Left renal pelvis (tissue), 4 donors: ENCODE data around the gene PACS1. TPM values are rescaled to one million over a fixed set of nuclear protein-coding genes. Genes with fewer than 3 reads are reported as not detected.

Experiments
- DNase-seq, 4 donors: peaks; one replicate each; pipeline ENCODE4 v3.0.0-alpha.2; 2013; ENCODE audit warnings: low read depth in 4 of 4, low spot score in 3 of 4
- polyA plus RNA-seq, 4 donors: library from polyadenylated mRNA; unstranded; fragments of 120-200 nt; gene quantifications; one replicate each; pipeline ENCODE4 v1.2.1, GENCODE V29; 2013; ENCODE audit not compliant: insufficient read length in 4 of 4

The PACS1 gene
- polyA plus RNA-seq, 4 donors, result 43.6 to 60.4 (median 49.3) TPM

- DNase-seq, result no peak
Observed at GRCh38 chr11:66048547-66049323, 21.3 kb upstream of the PACS1 start, which contains the start of gene GAL3ST3. Gene GAL3ST3 (minus strand): TSS chr11:66049161. CDS start chr11:66045415, 3,746 bp downstream.

GRCh38 chr11:66050581-66051231 lies 19.4 kb upstream of the PACS1 start:
- no peak for DNase-seq

DNA sequence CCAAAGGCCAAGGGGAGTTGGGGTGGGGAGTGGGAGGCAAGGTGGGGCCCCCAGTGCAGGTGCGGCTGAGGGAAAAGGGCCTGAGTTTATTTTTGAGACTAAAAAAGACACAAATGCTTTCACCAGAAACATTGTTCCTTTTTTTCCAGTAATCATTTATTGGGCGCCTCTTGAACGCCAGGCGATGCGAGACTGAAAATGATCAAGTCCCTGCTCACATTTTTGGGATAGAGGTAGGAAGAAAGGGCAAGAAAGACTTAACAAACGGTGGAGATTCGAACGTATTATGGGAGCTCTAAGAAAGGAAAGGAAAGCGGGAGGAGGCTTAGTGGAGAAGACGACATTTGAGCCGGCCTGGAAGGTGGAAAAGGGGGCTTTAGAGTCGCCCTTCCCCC lies 18.7 kb upstream of the PACS1 start:
- no peak for DNase-seq

DNA sequence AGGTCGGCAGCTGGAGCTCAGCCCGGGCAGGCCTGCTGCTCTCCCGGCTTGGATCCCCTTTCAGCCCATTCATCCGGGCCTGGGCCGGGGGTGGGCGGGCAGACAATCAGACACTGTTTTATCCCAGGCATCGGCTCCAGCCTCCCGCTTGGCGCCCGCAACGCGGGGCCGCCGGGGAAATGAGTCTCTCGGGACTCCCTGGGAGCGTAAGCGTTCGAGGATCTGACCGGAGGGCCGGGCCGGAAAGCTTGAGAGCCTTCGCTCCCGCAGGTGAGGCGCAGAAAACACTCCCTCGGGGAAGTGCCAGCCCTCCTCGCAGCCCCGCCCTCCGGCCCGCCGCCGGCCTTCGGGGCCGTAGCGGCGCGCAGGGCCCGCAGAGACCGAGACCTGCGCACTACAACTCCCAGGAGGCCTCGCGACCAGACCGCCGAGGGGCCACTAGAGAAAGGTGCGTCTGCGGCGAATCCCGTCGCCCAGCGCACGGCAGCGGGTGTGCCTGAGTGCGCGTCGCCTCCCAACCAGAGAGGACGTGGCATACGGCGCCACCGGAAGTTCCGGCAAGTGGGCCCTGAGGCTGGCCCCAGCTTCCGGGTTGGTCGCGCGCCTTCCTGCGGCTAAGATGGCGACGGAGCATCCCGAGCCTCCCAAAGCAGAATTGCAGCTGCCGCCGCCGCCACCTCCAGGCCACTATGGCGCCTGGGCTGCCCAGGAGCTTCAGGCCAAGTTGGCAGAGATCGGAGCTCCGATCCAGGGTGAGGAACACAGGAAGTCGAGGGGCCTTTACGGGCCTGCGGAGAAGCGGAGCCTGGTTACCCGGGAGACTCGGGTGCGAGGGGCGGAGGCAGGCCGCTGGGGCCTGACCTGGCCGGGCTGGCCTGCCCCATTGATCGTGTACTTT lies 18.1 kb upstream of the PACS1 start, which contains the start of gene SF3B2:
Gene SF3B2, plus strand, starts transcription at position 599 of the 898 bp plus-strand sequence. Its CDS starts 21 bp downstream, at position 620.
- DNase-seq, result peak; percentile 91 to 96 (median 94)

- no peak for DNase-seq
Observed at GRCh38 chr11:66052664-66052982, 17.4 kb upstream of the PACS1 start.

DNA sequence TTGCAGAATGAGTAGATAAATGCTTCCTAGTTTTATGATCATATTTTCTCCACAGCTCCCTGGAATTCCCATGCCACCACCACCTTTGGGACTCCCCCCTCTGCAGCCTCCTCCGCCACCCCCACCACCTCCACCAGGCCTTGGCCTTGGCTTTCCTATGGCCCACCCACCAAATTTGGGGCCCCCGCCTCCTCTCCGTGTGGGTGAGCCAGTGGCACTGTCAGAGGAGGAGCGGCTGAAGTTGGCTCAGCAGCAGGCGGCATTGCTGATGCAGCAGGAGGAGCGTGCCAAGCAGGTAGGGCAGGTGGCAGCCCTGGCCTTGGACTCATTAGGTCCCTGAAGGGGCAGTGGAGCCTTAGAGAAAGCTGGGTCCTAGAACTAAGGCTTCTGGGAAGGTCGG lies 15.1 kb upstream of the PACS1 start:
- no peak for DNase-seq

- no peak for DNase-seq
Observed at GRCh38 chr11:66056501-66056900, 13.6 kb upstream of the PACS1 start.

GRCh38 chr11:66059966-66060680 lies 9.9 kb upstream of the PACS1 start:
- DNase-seq, result no peak

- no peak for DNase-seq
Observed at GRCh38 chr11:66061268-66061667, 8.8 kb upstream of the PACS1 start.

DNA sequence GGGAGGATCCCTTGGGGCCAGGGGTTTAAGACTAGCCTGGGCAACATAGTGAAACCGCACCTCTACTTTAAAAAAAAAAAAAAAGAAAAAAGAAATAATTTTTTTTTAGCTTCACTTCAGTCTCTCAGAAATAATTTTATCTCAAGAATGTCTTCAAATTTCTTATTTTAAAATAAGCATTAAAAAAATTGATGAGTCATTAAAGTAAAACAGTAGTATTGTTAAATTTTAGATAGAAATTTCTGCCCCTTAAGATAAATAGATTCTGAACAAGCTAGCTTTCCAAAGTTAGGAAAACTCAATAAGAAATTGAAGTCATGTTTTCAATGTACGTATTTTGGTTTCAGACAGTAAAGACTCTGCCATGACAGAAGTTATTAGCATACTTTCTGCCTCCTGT lies 7.7 kb upstream of the PACS1 start:
- no peak for DNase-seq

- DNase-seq, result no peak
Observed at GRCh38 chr11:66063900-66064299, 6.2 kb upstream of the PACS1 start.

DNA sequence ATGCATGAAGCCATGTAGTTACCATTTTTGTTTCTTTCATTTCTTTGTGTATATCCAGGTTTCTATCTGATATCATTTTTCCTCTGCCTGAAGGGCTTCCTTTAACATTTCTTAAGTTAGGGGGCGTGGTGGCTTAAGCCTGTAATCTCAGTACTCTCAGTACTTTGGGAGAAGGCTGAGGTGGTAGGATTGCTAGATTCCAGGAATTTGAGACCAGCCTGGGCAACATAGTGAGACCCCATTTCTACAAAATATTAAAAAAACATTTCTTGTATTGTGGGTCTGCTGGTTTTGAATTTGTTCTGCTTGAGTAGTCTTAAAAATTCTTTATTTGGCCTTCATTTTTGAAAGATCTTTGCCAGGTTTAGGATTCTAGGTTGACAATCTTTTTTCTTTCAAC lies 5.5 kb upstream of the PACS1 start:
- DNase-seq, result no peak

DNA sequence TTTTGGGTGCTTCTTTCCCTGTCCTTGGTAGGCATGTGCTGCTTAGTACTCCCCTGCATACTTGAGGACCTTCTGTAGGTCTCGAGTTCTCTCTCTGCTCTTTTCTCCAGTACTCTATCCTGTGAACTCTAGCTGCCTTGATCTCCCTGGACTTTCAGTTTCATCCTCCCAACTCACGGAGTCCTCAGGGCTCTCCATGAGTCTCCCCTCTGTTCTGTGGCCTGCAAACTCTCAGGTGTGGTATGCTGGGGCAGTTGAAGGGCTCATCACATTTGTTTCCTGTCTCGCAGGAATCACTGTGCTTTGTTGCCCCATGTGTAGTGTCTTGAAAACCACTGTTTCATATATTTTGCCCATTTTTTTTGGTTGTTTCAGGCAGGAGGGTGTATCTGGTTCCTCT lies 3.3 kb upstream of the PACS1 start:
- no peak for DNase-seq

DNA sequence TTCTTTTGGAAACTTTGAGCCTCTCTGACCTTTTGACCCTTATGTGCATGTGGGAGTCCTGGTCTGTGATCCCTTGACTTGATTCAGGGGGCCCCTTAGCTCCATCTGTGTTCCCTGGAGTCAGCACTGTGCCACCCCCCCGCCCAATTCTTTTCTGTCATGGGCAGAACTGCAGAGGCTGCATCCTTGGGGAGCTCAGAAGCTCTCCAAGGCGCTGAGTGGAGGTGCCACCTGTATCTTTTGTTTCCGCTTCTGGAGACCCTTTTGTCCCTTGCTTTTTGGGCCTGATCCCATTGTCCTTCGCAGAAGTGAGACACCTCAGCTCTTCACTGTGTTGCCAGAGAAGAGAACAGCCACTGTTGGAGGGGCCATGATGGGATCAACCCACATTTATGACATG lies 2.4 kb upstream of the PACS1 start:
- DNase-seq, result no peak

GRCh38 chr11:66068154-66068821 lies 1.8 kb upstream of the PACS1 start:
- DNase-seq, result no peak

DNA sequence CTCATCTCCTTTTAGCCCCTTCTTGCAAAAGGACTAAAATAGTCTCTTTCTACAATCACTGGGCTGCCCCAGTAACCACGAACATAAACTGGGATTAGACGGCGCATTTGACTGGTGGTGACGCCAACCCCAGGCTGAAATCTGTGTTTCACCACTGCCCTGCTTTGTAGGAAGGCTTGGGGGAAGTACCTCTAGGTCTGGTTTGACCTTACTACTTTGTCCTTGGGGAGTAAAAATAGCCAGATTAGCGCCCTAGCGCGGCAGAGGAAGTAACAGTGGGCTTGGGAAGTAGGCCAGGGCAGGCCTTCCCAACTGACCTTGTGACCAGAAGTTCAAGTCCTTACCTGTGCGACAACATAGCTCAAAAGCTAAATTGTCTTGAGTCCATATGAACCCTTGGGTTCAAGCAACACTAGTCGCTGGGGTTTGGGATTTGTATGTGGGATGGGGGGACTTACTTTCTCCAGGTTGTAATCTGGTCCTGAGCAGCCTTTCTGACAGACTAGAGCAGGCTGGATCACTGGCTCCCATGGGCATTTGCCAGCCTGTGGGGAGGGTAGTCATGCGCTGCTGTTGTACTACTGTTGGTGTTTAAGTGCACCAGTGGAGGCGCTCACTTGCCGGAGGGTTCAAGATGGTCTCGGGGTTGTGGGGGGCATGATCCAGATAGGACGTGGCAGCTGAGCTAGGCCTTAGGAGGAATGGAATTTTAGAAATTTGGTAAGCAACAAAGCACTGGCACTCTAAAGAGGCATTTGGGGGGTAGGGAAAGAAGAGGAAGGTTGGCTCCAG lies 953 bp upstream of the PACS1 start:
- DNase-seq, result no peak

- no peak for DNase-seq
Observed at GRCh38 chr11:66070604-66071380, 720 bp downstream of the PACS1 start.

DNA sequence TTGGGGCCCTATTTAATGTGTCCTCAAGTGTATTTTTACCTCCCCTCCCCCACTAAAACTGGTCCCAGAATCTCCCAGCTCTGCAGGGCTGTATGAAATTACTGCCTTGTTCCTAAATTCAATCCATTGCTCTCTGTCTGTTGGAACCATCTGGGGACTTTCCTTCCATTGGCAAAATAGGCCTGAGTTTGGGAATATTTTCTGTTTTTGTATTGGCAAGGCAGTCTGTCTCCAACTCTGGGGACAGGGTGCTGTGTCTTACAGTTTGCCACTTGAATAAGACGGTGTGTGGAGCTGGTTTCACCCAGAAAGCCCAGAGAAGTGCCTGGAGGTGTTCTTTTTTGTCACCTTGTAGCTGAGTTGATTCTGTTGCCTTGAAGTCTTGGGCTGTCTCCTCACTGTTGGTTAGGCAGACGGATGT lies 1.3 kb downstream of the PACS1 start:
- DNase-seq, result no peak
